Measurements from ENCODE around the gene SLC49A3.

DNA sequence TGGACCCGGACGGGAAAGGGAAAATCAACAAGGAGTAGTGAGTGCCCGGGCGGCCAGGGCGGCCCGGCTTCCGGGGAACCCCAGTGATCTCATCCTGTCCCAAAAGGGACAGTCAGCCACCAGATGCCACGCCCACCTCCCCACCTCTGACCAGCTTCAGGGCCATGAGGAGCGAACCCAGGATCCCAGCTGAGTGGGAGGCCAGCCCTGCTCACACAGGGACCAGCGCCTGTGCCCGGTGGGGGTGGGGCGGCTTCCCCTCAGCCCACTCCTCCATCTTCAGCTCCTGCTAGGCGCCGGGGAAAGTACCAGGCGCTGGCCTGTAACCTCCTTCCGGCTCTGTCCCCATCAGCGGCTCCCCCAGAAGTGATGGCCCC, 8.4 kb downstream of the SLC49A3 start:
- TF ChIP-seq, protein P1, sequence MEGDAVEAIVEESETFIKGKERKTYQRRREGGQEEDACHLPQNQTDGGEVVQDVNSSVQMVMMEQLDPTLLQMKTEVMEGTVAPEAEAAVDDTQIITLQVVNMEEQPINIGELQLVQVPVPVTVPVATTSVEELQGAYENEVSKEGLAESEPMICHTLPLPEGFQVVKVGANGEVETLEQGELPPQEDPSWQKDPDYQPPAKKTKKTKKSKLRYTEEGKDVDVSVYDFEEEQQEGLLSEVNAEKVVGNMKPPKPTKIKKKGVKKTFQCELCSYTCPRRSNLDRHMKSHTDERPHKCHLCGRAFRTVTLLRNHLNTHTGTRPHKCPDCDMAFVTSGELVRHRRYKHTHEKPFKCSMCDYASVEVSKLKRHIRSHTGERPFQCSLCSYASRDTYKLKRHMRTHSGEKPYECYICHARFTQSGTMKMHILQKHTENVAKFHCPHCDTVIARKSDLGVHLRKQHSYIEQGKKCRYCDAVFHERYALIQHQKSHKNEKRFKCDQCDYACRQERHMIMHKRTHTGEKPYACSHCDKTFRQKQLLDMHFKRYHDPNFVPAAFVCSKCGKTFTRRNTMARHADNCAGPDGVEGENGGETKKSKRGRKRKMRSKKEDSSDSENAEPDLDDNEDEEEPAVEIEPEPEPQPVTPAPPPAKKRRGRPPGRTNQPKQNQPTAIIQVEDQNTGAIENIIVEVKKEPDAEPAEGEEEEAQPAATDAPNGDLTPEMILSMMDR (conservative IDR thresholded peaks at IDR 0.05; ENCODE audit: low read length) = no peak
- TF ChIP-seq EZH2phosphoT487 (IDR thresholded peaks at IDR 0.05; ENCODE audit: borderline replicate concordance, low read depth, low read length) = no peak
